ENCODE measurements around the gene SLC7A6OS. TPM values are rescaled to one million over a fixed set of nuclear protein-coding genes. Genes with fewer than 3 reads are reported as not detected.

Gene SLC7A6OS
- total RNA-seq, 1 donor from 2014 or later, result 22.3 TPM

- H3K36me3 Mint-ChIP-seq (ENCODE audit: low read depth), result peaks cover 40% of the 10 kb centered on the region
- H3K4me3 Mint-ChIP-seq, result peak overlapping the region; percentile 29
- DNase-seq, result no peak
- no peaks in the 10 kb centered on the region for H3K27me3 Mint-ChIP-seq
- intact Hi-C loops (cut with micrococcal nuclease), result loop anchor here (10.0 kb wide), 1 partner anchor 583 kb away; no protein-coding TSS in a partner anchor
- H3K27ac Mint-ChIP-seq, result peak overlapping the region; percentile 67
- H3K9me3 Mint-ChIP-seq, result no peaks in the 10 kb centered on the region
- H3K4me1 Mint-ChIP-seq, result peaks cover 28% of the 10 kb centered on the region
Measured at GRCh38 chr16:68331879-68332410, 21.2 kb upstream of the SLC7A6OS start.

GRCh38 chr16:68328860-68329390, 18.2 kb upstream of the SLC7A6OS start:
- Mint-ChIP-seq H3K9me3 (no peaks in the 10 kb centered on the region), H3K4me1 (peaks cover 30% of the 10 kb centered on the region), H3K36me3 (ENCODE audit: low read depth) (peaks cover 36% of the 10 kb centered on the region), H3K27ac (no peak overlapping the region), H3K27me3 (no peaks in the 10 kb centered on the region), H3K4me3 (no peak overlapping the region)
- intact Hi-C loops (cut with micrococcal nuclease), result loop anchor here (1.0 kb wide), 3 partner anchors 19 to 89 kb away; partner anchors contain the start of gene SLC7A6OS
- no peak for DNase-seq

GRCh38 chr16:68328151-68328859, 17.6 kb upstream of the SLC7A6OS start:
- intact Hi-C loops (cut with micrococcal nuclease), result loop anchor here (1.0 kb wide), 3 partner anchors 18 to 88 kb away; partner anchors contain the start of gene SLC7A6OS
- H3K9me3 Mint-ChIP-seq, result no peaks in the 10 kb centered on the region
- peak; percentile 94 for DNase-seq
- H3K4me1 Mint-ChIP-seq, result peaks cover 30% of the 10 kb centered on the region
- no peaks in the 10 kb centered on the region for H3K27me3 Mint-ChIP-seq
- H3K27ac Mint-ChIP-seq, result no peak overlapping the region
- H3K4me3 Mint-ChIP-seq, result no peak overlapping the region
- H3K36me3 Mint-ChIP-seq (ENCODE audit: low read depth), result peaks cover 37% of the 10 kb centered on the region

- no peaks in the 10 kb centered on the region for H3K27me3 Mint-ChIP-seq
- H3K27ac Mint-ChIP-seq, result no peak overlapping the region
- no peak overlapping the region for H3K4me3 Mint-ChIP-seq
- no peak for DNase-seq
- H3K4me1 Mint-ChIP-seq, result peaks cover 18% of the 10 kb centered on the region
- intact Hi-C loops (cut with micrococcal nuclease), result no loop called here
- H3K36me3 Mint-ChIP-seq (ENCODE audit: low read depth), result peaks cover 34% of the 10 kb centered on the region
- H3K9me3 Mint-ChIP-seq, result no peaks in the 10 kb centered on the region
Measured at GRCh38 chr16:68324780-68325357, 14.1 kb upstream of the SLC7A6OS start.

GRCh38 chr16:68324336-68324735, 13.6 kb upstream of the SLC7A6OS start:
- intact Hi-C loops (cut with micrococcal nuclease), result no loop called here
- no peak overlapping the region for H3K27ac Mint-ChIP-seq
- peaks cover 36% of the 10 kb centered on the region for H3K36me3 Mint-ChIP-seq (ENCODE audit: low read depth)

GRCh38 chr16:68319185-68319908, 8.6 kb upstream of the SLC7A6OS start:
- no peaks in the 10 kb centered on the region for H3K9me3 Mint-ChIP-seq
- H3K36me3 Mint-ChIP-seq (ENCODE audit: low read depth), result peaks cover 49% of the 10 kb centered on the region
- peak overlapping the region; percentile 30 for H3K4me3 Mint-ChIP-seq
- H3K4me1 Mint-ChIP-seq, result peaks cover 27% of the 10 kb centered on the region
- peak; percentile 69 for DNase-seq
- H3K27me3 Mint-ChIP-seq, result no peaks in the 10 kb centered on the region
- peak overlapping the region; percentile 76 for H3K27ac Mint-ChIP-seq
- intact Hi-C loops (cut with micrococcal nuclease), result loop anchor here (1.0 to 2.0 kb wide), 2 partner anchors 8 to 55 kb away; partner anchors contain the start of genes PRMT7 and SLC7A6

More at GRCh38 chr16:68324336-68324735, 13.6 kb upstream of the SLC7A6OS start:
- Mint-ChIP-seq H3K9me3 (no peaks in the 10 kb centered on the region), H3K4me1 (peaks cover 20% of the 10 kb centered on the region), H3K27me3 (no peaks in the 10 kb centered on the region), H3K4me3 (no peak overlapping the region)
- no peak for DNase-seq

GRCh38 chr16:68313116-68313515, 2.4 kb upstream of the SLC7A6OS start:
- no peaks in the 10 kb centered on the region for H3K27me3 Mint-ChIP-seq
- no peak overlapping the region for H3K4me3 Mint-ChIP-seq
- H3K36me3 Mint-ChIP-seq (ENCODE audit: low read depth), result peaks cover 40% of the 10 kb centered on the region
- DNase-seq, result no peak
- H3K27ac Mint-ChIP-seq, result no peak overlapping the region
- no peaks in the 10 kb centered on the region for H3K9me3 Mint-ChIP-seq
- intact Hi-C loops (cut with micrococcal nuclease), result no loop called here
- peaks cover 34% of the 10 kb centered on the region for H3K4me1 Mint-ChIP-seq

GRCh38 chr16:68310437-68310773, 341 bp downstream of the SLC7A6OS start:
- Mint-ChIP-seq H3K4me1 (peaks cover 34% of the 10 kb centered on the region), H3K36me3 (ENCODE audit: low read depth) (peaks cover 38% of the 10 kb centered on the region), H3K9me3 (no peaks in the 10 kb centered on the region), H3K27me3 (no peaks in the 10 kb centered on the region), H3K27ac (peak overlapping the region; percentile 86), H3K4me3 (peak overlapping the region; percentile 89)
- intact Hi-C loops (cut with micrococcal nuclease), result loop anchor here (1.0 to 2.0 kb wide), 2 partner anchors 18 to 22 kb away; no protein-coding TSS in a partner anchor
- no peak for DNase-seq

- Mint-ChIP-seq H3K4me3 (peak overlapping the region; percentile 89), H3K27ac (peak overlapping the region; percentile 86), H3K4me1 (peaks cover 33% of the 10 kb centered on the region), H3K27me3 (no peaks in the 10 kb centered on the region), H3K36me3 (ENCODE audit: low read depth) (peaks cover 36% of the 10 kb centered on the region), H3K9me3 (no peaks in the 10 kb centered on the region)
- peak; percentile 75 for DNase-seq
- intact Hi-C loops (cut with micrococcal nuclease), result loop anchor here (1.0 to 2.0 kb wide), 2 partner anchors 19 to 21 kb away; no protein-coding TSS in a partner anchor
Measured at GRCh38 chr16:68309799-68310198, 947 bp downstream of the SLC7A6OS start.

- Mint-ChIP-seq H3K36me3 (ENCODE audit: low read depth) (peaks cover 47% of the 10 kb centered on the region), H3K4me1 (peaks cover 22% of the 10 kb centered on the region), H3K9me3 (no peaks in the 10 kb centered on the region), H3K4me3 (no peak overlapping the region), H3K27me3 (no peaks in the 10 kb centered on the region), H3K27ac (no peak overlapping the region)
- intact Hi-C loops (cut with micrococcal nuclease), result no loop called here
- DNase-seq, result no peak
Measured at GRCh38 chr16:68306633-68307032, 4.1 kb downstream of the SLC7A6OS start.

GRCh38 chr16:68300734-68301459, 9.8 kb downstream of the SLC7A6OS start:
- Mint-ChIP-seq H3K9me3 (no peaks in the 10 kb centered on the region), H3K36me3 (ENCODE audit: low read depth) (peaks cover 74% of the 10 kb centered on the region), H3K27ac (peak overlapping the region; percentile 15), H3K27me3 (no peaks in the 10 kb centered on the region), H3K4me1 (peaks cover 12% of the 10 kb centered on the region), H3K4me3 (no peak overlapping the region)
- intact Hi-C loops (cut with micrococcal nuclease), result no loop called here
- no peak for DNase-seq

- H3K27me3 Mint-ChIP-seq, result no peaks in the 10 kb centered on the region
Measured at GRCh38 chr16:68299571-68300453, 10.9 kb downstream of the SLC7A6OS start.

More at GRCh38 chr16:68299571-68300453, 10.9 kb downstream of the SLC7A6OS start:
- H3K4me1 Mint-ChIP-seq, result peaks cover 12% of the 10 kb centered on the region
- H3K9me3 Mint-ChIP-seq, result no peaks in the 10 kb centered on the region
- DNase-seq, result no peak
- no peak overlapping the region for H3K4me3 Mint-ChIP-seq
- intact Hi-C loops (cut with micrococcal nuclease), result no loop called here
- peaks cover 72% of the 10 kb centered on the region for H3K36me3 Mint-ChIP-seq (ENCODE audit: low read depth)
- peak overlapping the region; percentile 12 for H3K27ac Mint-ChIP-seq

Data from activated CD4-positive, alpha-beta T cell treated with anti-CD3 and anti-CD28 coated beads, Interleukin-2, amount 10 ng/mL, durations not matched to agents 24 days and 14 days (primary cell).